Astrocyte of the spinal cord (primary cell): ENCODE data around the gene GJB2.

Source experiments
- DNase-seq: peaks from one replicate; pipeline ENCODE4 v3.0.0; 2011; ENCODE audit warnings: low read depth, low spot score
- H3K4me3 ChIP-seq: 2 replicates; pipeline ENCODE4 v1.5.1; 2011; ENCODE audit warnings: low read depth, mild to moderate bottlenecking, low read length, moderate library complexity
- in situ Hi-C: cut with HindIII; loops from 2 replicates; pipeline ENCODE4 v1.10.0; 2017; ENCODE audit warnings: low sequenced_read_pairs
- TF ChIP-seq, protein P1 (sequence below): IDR thresholded peaks from 2 replicates; pipeline ENCODE4 v1.5.1; 2012; ENCODE audit warnings: low read depth, mild to moderate bottlenecking, low read length, inconsistent platforms

Gene GJB2

DNA sequence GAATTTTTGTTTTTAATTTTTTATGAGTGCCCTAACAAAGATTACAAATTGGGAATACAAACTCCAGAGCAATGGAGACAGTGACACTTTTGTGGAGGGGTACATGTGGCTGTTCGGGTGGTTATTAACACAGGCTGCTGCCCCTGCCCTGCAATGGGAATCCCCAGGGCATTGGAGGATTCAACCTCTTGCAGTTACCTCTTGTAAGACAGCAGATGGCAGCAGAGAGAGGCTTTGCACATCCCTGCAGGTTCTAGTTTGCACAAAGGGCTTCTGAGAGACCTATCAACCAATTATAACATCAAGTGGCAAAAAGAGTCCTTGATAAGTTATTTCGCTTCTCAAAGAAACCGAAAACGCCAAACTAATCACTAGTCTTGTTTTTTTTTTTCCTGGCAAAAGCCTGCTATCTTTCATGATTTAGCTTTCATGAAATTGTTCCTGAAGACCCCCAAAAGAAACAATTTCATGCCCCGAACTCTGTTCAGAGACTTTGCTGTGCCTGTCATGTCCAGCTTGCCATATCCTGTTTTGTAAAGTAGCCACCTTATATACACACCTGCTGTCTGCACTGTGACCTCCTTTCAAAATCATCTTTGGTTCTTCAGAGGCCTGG, 10.4 kb downstream of the GJB2 start:
- DNase-seq, result peak; percentile 72
- no peak overlapping the region for H3K4me3 ChIP-seq
- in situ Hi-C loops, result loop anchor here (25.0 kb wide), 1 partner anchor 305 kb away; no protein-coding TSS in a partner anchor
- TF ChIP-seq, protein P1, sequence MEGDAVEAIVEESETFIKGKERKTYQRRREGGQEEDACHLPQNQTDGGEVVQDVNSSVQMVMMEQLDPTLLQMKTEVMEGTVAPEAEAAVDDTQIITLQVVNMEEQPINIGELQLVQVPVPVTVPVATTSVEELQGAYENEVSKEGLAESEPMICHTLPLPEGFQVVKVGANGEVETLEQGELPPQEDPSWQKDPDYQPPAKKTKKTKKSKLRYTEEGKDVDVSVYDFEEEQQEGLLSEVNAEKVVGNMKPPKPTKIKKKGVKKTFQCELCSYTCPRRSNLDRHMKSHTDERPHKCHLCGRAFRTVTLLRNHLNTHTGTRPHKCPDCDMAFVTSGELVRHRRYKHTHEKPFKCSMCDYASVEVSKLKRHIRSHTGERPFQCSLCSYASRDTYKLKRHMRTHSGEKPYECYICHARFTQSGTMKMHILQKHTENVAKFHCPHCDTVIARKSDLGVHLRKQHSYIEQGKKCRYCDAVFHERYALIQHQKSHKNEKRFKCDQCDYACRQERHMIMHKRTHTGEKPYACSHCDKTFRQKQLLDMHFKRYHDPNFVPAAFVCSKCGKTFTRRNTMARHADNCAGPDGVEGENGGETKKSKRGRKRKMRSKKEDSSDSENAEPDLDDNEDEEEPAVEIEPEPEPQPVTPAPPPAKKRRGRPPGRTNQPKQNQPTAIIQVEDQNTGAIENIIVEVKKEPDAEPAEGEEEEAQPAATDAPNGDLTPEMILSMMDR, result peak; percentile 91

DNA sequence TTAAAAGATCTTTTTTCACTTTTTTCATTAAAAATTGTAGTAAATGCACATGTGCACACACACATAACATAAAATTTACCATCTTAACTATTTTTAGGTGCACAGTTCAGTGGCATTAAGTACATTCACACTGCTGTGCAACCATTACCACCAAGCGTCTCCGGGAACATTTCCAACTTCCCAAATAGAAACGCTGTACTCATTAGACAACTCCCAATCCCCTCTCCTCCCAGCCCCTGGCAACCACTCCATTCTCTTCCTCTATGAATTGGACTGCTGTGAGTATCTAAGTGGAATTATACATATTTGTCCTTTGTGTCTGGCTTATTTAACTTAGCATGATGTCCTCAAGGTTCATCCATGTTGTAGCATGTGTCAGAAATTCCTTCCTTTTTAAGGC, 11.6 kb downstream of the GJB2 start:
- TF ChIP-seq, protein P1, result no peak
- in situ Hi-C loops, result loop anchor here (25.0 kb wide), 1 partner anchor 306 kb away; no protein-coding TSS in a partner anchor
- no peak for DNase-seq

DNA sequence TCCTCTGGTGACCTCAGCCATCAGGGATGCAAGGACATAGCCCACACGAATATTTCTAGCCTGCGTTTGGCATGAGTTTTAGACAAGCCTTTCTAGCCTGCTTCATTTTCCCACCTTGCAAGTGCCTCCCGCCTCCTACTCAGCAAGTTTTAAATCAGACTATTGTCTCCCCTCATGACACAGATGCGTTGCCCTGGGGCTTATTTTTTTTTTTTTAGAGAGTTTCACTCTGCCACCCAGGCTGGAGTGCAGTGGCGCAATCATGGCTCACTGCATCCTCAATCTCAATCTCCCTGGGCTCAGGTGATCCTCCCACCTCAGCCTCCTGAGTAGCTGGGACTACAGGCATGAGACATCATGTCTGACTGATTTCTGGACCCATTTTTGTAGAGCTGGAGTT, 14.6 kb downstream of the GJB2 start:
- DNase-seq, result no peak
- TF ChIP-seq, protein P1, result no peak
- H3K4me3 ChIP-seq, result no peak overlapping the region
- in situ Hi-C loops, result loop anchor here (25.0 kb wide), 1 partner anchor 309 kb away; no protein-coding TSS in a partner anchor

More for the DNA sequence above, 11.6 kb downstream of the GJB2 start:
- no peak overlapping the region for H3K4me3 ChIP-seq

DNA sequence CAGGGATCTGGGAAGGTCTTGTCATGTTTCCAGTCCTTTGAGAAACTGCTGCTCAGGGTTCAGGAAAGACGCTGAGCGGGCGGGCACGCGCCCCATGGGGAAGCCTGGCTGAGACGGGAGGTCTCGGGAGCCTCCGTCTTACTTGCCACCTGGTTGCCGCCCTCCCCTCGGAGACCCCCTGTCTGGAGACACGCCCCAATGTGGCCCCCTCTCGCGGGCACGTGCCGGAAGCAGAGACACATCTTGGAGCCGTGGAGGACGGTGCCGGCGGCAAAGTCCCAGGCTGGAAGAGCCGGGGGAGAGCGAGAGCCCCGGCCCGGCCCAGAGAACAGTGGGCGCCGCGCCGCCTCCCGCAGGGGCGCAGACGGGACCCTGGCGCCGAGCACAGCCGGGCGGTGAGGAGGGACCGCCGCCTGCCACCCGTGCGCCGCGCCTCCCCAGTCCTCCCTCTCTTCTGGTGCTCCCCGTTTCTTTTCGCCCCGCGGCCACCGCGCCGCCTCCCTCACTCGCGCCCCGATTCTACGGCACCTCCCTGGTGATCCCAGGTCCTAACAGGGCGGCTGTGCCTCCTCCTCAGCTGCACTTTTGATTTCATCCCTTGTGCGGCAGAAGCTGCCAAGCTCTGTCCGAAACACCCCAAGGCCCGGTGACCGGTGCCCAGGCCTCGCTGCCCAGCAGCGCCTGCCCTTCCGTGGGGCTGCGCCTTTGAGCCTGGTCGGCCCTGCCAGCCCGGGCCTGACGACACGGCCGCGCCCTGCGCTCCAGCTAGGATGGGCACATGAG, 15.5 kb downstream of the GJB2 start:
- in situ Hi-C loops, result loop anchor here (25.0 kb wide), 1 partner anchor 310 kb away; no protein-coding TSS in a partner anchor
- no peak overlapping the region for H3K4me3 ChIP-seq
- TF ChIP-seq, protein P1, result no peak
- DNase-seq, result no peak

DNA sequence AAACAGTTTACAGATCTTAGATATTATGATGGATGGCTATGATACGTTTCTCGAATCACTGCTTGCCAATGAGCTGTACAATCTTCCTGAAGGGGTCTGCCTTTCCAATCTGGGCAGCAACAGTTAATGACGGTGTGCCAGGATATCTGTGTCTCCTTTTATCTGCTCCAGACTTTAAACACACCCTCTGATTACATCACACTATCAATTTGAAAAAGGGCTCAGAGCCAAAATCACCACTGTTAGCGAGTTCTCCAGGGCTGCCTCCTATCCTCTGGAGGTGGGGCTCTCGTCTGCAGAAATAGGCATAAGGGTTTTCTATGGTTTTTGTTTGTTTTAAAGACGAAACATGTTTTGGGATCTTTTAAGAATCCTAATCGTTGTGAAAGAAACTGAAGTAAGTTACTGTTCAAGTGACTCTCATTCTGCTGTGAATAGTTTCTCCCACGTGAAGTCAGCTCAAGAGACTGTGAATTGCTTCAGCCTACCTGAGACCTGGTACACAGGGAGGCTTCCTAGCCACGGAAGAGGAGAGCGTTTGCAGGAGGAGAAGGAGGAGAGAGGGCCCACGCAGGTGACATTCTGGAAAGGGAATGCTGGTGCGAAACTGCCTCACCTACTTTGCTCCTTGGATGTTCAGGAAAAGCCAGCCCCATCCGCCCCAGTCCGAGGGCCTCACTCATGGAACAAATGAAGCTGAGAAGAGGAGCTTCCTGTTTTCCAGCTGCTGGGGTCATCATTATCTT, 16.7 kb downstream of the GJB2 start:
- no peak for DNase-seq
- in situ Hi-C loops, result loop anchor here (25.0 kb wide), 1 partner anchor 311 kb away; no protein-coding TSS in a partner anchor
- no peak overlapping the region for H3K4me3 ChIP-seq
- TF ChIP-seq, protein P1, result no peak

DNA sequence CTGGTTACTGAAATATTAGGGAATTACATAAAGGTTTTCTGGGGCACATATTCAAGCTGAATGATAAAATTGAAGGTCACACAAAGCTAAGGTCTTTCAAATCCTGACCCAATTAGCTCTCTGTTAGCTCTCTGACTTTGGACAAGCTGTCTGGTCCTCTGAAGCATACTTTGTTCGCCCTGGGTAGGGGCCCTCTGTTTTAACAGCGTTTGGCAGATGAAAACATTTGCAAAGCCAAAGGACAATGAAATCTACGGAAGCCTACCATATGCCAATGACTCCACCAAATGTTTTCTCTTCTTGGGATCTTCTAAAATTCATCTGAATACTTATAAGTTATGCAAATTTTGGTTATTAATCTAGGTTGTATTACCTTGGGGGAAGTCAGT, 17.3 kb downstream of the GJB2 start:
- no peak for DNase-seq
- in situ Hi-C loops, result loop anchor here (25.0 kb wide), 1 partner anchor 312 kb away; no protein-coding TSS in a partner anchor
- TF ChIP-seq, protein P1, result no peak
- H3K4me3 ChIP-seq, result no peak overlapping the region
